Heart left ventricle (tissue), 16 donors: ENCODE measurements around the gene UGT1A6. TPM values are rescaled to one million over a fixed set of nuclear protein-coding genes. Genes with fewer than 3 reads are reported as not detected.

ENCODE experiments used
- ATAC-seq, 4 donors: fragments of 200-7000 bp; cut with Tn5 transposase; one replicate each; pipeline ENCODE4 v1.9.1; 2020 to 2022; ENCODE audit warnings: moderate library complexity in 4 of 4, mild to moderate bottlenecking in 3 of 4, moderate number of reproducible peaks in 1 of 4
- DNase-seq, 5 donors: peaks; one replicate each; pipeline ENCODE4 v3.0.0-alpha.2; 2020
- H3K27ac ChIP-seq, 12 donors: fragments of 200-600 bp; sonication (generic) in 4 of 12; one replicate each; pipeline versions ENCODE4 v1.5.0 to v1.8.0; 2016 to 2022; ENCODE audit warnings: mild to moderate bottlenecking in 2 of 12
- H3K27me3 ChIP-seq, 9 donors: fragments of 200-600 bp; sonication (generic) in 2 of 9; one replicate each; pipeline versions ENCODE4 v1.5.1 to v1.8.0; 2016 to 2022; ENCODE audit warnings: mild to moderate bottlenecking in 3 of 9
- H3K36me3 ChIP-seq, 9 donors: fragments of 200-600 bp; sonication (generic) in 2 of 9; one replicate each; pipeline versions ENCODE4 v1.5.0 to v1.8.0; 2018 to 2022; ENCODE audit warnings: mild to moderate bottlenecking in 2 of 9
- H3K4me1 ChIP-seq, 12 donors: fragments of 200-600 bp; sonication (generic) in 4 of 12; one replicate each; pipeline versions ENCODE4 v1.5.0 to v1.8.0; 2016 to 2022; ENCODE audit warnings: mild to moderate bottlenecking in 3 of 12
- H3K4me3 ChIP-seq, 12 donors: fragments of 200-600 bp; sonication (generic) in 4 of 12; one replicate each; pipeline versions ENCODE4 v1.5.0 to v1.8.0; 2017 to 2022; ENCODE audit warnings: mild to moderate bottlenecking in 9 of 12, moderate library complexity in 4 of 12
- H3K9me3 ChIP-seq, 12 donors: fragments of 200-600 bp; sonication (generic) in 4 of 12; one replicate each; pipeline versions ENCODE4 v1.5.0 to v1.8.0; 2016 to 2022; ENCODE audit warnings: mild to moderate bottlenecking in 1 of 12
- CTCF ChIP-seq, 12 donors: fragments of 200-600 bp; sonication (generic) in 4 of 12; IDR thresholded peaks; one replicate each; pipeline versions ENCODE4 v1.5.0 to v1.8.0; 2018 to 2022; ENCODE audit warnings: antibody characterized with exemption in 12 of 12, mild to moderate bottlenecking in 5 of 12
- POLR2A ChIP-seq, 2 donors: fragments of 450-650 bp; IDR thresholded peaks; one replicate each; pipeline ENCODE4 v1.6.1; 2017; ENCODE audit warnings: antibody characterized with exemption in 2 of 2, mild to moderate bottlenecking in 2 of 2, moderate library complexity in 2 of 2
- WGBS, 4 donors: extraction: QIAGEN DNeasy Blood & Tissue Kit in 2 of 4; methylation state at CpG; one replicate each; pipeline versions ENCODE4 v1.1.5 to v1.1.7; 2013 to 2018; 5-methylcytosine and 5-hydroxymethylcytosine counted together
- intact Hi-C, 10 donors: fragments of 100-400 bp; cut with DNase I; formaldehyde crosslinking; loops; one replicate each; pipeline versions ENCODE4 v1.11.1 to v1.14.2; 2022
- polyA plus RNA-seq, 2 donors: library from polyadenylated mRNA; stranded (reverse); fragments of 200-250 nt; gene quantifications; one replicate each; pipeline ENCODE4 v1.2.3, GENCODE V29; 2013
- total RNA-seq, 9 donors: library from RNA; depleted of rRNA in 2 of 9; stranded (reverse); fragments of >200 nt in 2 of 9; fragmentation: NEBNext Ultra II Directional in 3 of 9; extraction: Animal tissue kit (Norgen Biotek cat#: 25700) in 3 of 9; gene quantifications; one replicate each; pipeline versions ENCODE4 v1.1.0 to v1.2.4, GENCODE V29; 2016 to 2023
- donor health status: ischemic (EF 13 %, LVEDD 7.1; RV severe dilation, severe dysfunction).
- donor health status: healthy with polysubstance abuse.
- donor health status: DM: no; HTN: yes; CAD: no.
- donor health status: DM: no; HTN: no; CAD: no.
- donor health status: ischemic (EF 25% LVEDD 6.9; RV normal size, moderate dysfunction).
- donor health status: ischemic (EF 25% LVEDD 5.7; RV mildly dilated, moderate dysfunction).
- donor health status: healthy.
- donor health status: DM: yes; HTN: yes; CAD: no.
- donor health status: ischemic (EF 35%, LVEDD 5.7; RV mildly dilated, moderate dysfunction).
- donor health status: nonischemic (EF 11% LVEDD 7.7; RV severe dilation, severe dysfunction).
- donor health status: DM: yes; HTN: yes; CAD: no.
- donor health status: PGD.
- donor health status: ischemic (EF 29% LVEDD 5.4; RV normal size, mild dysfunction).
- donor health status: nonischemic (EF 23%, LVEDD 6.1; RV moderate dilation, normal function).

Gene UGT1A6
- total and polyA plus RNA-seq, 11 donors: not detected

- H3K9me3 ChIP-seq: no peaks in the 10 kb centered on the region
- ATAC-seq (no peak), DNase-seq (no peak)
- WGBS, 4 donors: 78 to 83% (median 80%) methylated on average over 14 of the region's 14 CpGs
- peaks cover 0 to 26% (median 6%) of the 10 kb centered on the region in 9 donors for H3K27me3 ChIP-seq
- H3K4me1 ChIP-seq: no peaks in the 10 kb centered on the region
- H3K36me3 ChIP-seq: no peaks in the 10 kb centered on the region
- TF ChIP-seq CTCF (IDR thresholded peaks at IDR 0.05) (no peak), POLR2A (IDR thresholded peaks at IDR 0.05) (no peak)
- intact Hi-C loops: loop anchor here in 1 of 10 donors (10.0 kb wide), 1 partner anchor 268 kb away; no protein-coding TSS in a partner anchor
- no peak within 1 kb of the TSS for H3K4me3 ChIP-seq
- H3K27ac ChIP-seq: no peak within 1 kb of the TSS
These were observed 20.0 kb downstream of the UGT1A6 start, which contains the start of gene UGT1A5 for GRCh38 chr2:233712611-233713261. UGT1A5 (plus strand) TSS chr2:233712907; CDS start chr2:233712992, 85 bp downstream.

GRCh38 chr2:233713262-233713615 is 20.5 kb downstream of the UGT1A6 start:
- Histone ChIP-seq H3K36me3 (no peaks in the 10 kb centered on the region), H3K27me3 (peaks cover 0 to 31% (median 6%) of the 10 kb centered on the region in 9 donors), H3K27ac (no peak overlapping the region), H3K9me3 (no peaks in the 10 kb centered on the region), H3K4me1 (no peaks in the 10 kb centered on the region), H3K4me3 (no peak overlapping the region)
- TF ChIP-seq POLR2A (IDR thresholded peaks at IDR 0.05) (no peak), CTCF (IDR thresholded peaks at IDR 0.05) (no peak)
- DNase-seq: no peak
- ATAC-seq: no peak
- intact Hi-C loops: loop anchor here in 1 of 10 donors (10.0 kb wide), 1 partner anchor 268 kb away; no protein-coding TSS in a partner anchor
- WGBS, 4 donors: 73 to 83% (median 80%) methylated on average over 7 of the region's 7 CpGs

GRCh38 chr2:233714121-233714520 is 21.4 kb downstream of the UGT1A6 start:
- Histone ChIP-seq H3K9me3 (no peaks in the 10 kb centered on the region), H3K4me3 (no peak overlapping the region), H3K36me3 (no peaks in the 10 kb centered on the region), H3K27me3 (peaks cover 0 to 33% (median 6%) of the 10 kb centered on the region in 9 donors), H3K4me1 (no peaks in the 10 kb centered on the region), H3K27ac (no peak overlapping the region)
- WGBS, 4 donors: 74 to 82% (median 76%) methylated on average over 2 of the region's 2 CpGs
- DNase-seq (no peak), ATAC-seq (no peak)
- no peak for TF ChIP-seq CTCF (IDR thresholded peaks at IDR 0.05)
- TF ChIP-seq POLR2A (IDR thresholded peaks at IDR 0.05): no peak
- intact Hi-C loops: loop anchor here in 1 of 10 donors (10.0 kb wide), 1 partner anchor 269 kb away; no protein-coding TSS in a partner anchor

- WGBS, 4 donors: 80 to 84% (median 83%) methylated on average over 7 of the region's 7 CpGs
These were observed 25.9 kb downstream of the UGT1A6 start, which contains the start of gene UGT1A4 for GRCh38 chr2:233718552-233718951. UGT1A4 (plus strand) TSS chr2:233718736; CDS start chr2:233718821, 85 bp downstream.

More at GRCh38 chr2:233718552-233718951, 25.9 kb downstream of the UGT1A6 start, which contains the start of gene UGT1A4:
- DNase-seq (no peak), ATAC-seq (no peak)
- Histone ChIP-seq H3K9me3 (no peaks in the 10 kb centered on the region), H3K27ac (no peak within 1 kb of the TSS), H3K4me1 (no peaks in the 10 kb centered on the region), H3K4me3 (no peak within 1 kb of the TSS), H3K27me3 (peaks cover 0 to 33% (median 6%) of the 10 kb centered on the region in 9 donors), H3K36me3 (no peaks in the 10 kb centered on the region)
- intact Hi-C loops: loop anchor here in 1 of 10 donors (10.0 kb wide), 1 partner anchor 274 kb away; no protein-coding TSS in a partner anchor
- TF ChIP-seq POLR2A (IDR thresholded peaks at IDR 0.05): no peak
- no peak for TF ChIP-seq CTCF (IDR thresholded peaks at IDR 0.05)
